Adrenal gland (tissue), 12 donors: Measurements from ENCODE around the gene FDXACB1. TPM values are rescaled to one million over a fixed set of nuclear protein-coding genes. Genes with fewer than 3 reads are reported as not detected.

ENCODE experiments used
- DNase-seq, 7 donors: peaks; one replicate each; pipeline ENCODE4 v3.0.0-alpha.2; 2019 to 2020
- H3K27ac ChIP-seq, 5 donors: fragments of 200-600 bp; sonication (generic) in 4 of 5; 1 replicate in 3 of 5; 2 replicates in 2 of 5; pipeline versions ENCODE4 v1.5.1 to v1.8.0; 2016 to 2020; ENCODE audit warnings: mild to moderate bottlenecking in 1 of 5
- H3K27me3 ChIP-seq: fragments of 200-600 bp; 2 replicates; pipeline ENCODE4 v1.8.0; 2021
- H3K36me3 ChIP-seq, 2 donors: fragments of 200-600 bp; replicated peaks in 1 of 2; 1 replicate in 1 of 2; 2 replicates in 1 of 2; pipeline versions ENCODE4 v1.5.1 to v1.8.0; 2018 to 2022
- H3K4me1 ChIP-seq, 2 donors: fragments of 200-600 bp; replicated peaks in 1 of 2; 1 replicate in 1 of 2; 2 replicates in 1 of 2; pipeline versions ENCODE4 v1.5.1 to v1.8.0; 2018 to 2021
- H3K4me3 ChIP-seq, 4 donors: fragments of 200-600 bp; sonication (generic) in 3 of 4; one replicate each; pipeline ENCODE4 v1.5.1; 2016 to 2018
- H3K9me3 ChIP-seq, 3 donors: fragments of 200-600 bp; sonication (generic) in 1 of 3; replicated peaks in 1 of 3; 1 replicate in 2 of 3; 2 replicates in 1 of 3; pipeline versions ENCODE4 v1.5.1 to v1.8.0; 2016 to 2021
- CTCF ChIP-seq, 6 experiments: fragments of 450-650 bp in 4 of 6; fragments of 200-600 bp in 2 of 6; sonication (generic) in 1 of 6; IDR thresholded peaks; 1 replicate in 5 of 6; 2 replicates in 1 of 6; pipeline versions ENCODE4 v1.5.1 to v1.8.0; 2016 to 2021; ENCODE audit warnings: antibody characterized with exemption in 6 of 6, mild to moderate bottlenecking in 2 of 6, moderate library complexity in 1 of 6
- POLR2A ChIP-seq, 2 donors: fragments of 450-650 bp; IDR thresholded peaks; one replicate each; pipeline ENCODE4 v1.6.1; 2017; ENCODE audit warnings: antibody characterized with exemption in 2 of 2, mild to moderate bottlenecking in 2 of 2, moderate library complexity in 1 of 2
- WGBS, 4 donors: extraction: QIAGEN DNeasy Blood & Tissue Kit in 2 of 4; methylation state at CpG; one replicate each; pipeline versions ENCODE4 v1.1.5 to v1.1.7; 2013 to 2017; 5-methylcytosine and 5-hydroxymethylcytosine counted together
- intact Hi-C, 2 donors: fragments of 100-400 bp; cut with DNase I; formaldehyde crosslinking; loops; one replicate each; pipeline versions ENCODE4 v1.14.1 to v1.15.0; 2022 to 2023
- polyA plus RNA-seq, 3 donors: library from polyadenylated mRNA; stranded (reverse); fragments of 200-250 nt in 2 of 3; fragments of 350-450 nt in 1 of 3; fragmentation: Illumina TruSeq in 1 of 3; extraction: RNeasy Lipid Tissue Mini Kit (QIAGEN cat#74804) in 1 of 3; gene quantifications; one replicate each; pipeline ENCODE4 v1.2.3, GENCODE V29; 2013 to 2014
- total RNA-seq, 9 donors: library from RNA; depleted of rRNA in 4 of 9; stranded (reverse); fragments of >200 nt in 4 of 9; fragments of 120-200 nt in 1 of 9; fragmentation: NEBNext Ultra II Directional in 1 of 9; extraction: Animal tissue kit (Norgen Biotek cat#: 25700) in 1 of 9; gene quantifications; one replicate each; pipeline versions ENCODE4 v1.1.0 to v1.2.4, GENCODE V29; 2013 to 2023
- donor health status: healthy with polysubstance abuse.
- donor health status: Bipolar disorder and iron deficiency.
- donor health status: DM: yes; HTN: yes; CAD: no.
- donor health status: DM: no; HTN: no; CAD: no.
- donor health status: DM: no; HTN: no; CAD: no.
- donor health status: DM: yes; HTN: yes; CAD: no.

The FDXACB1 gene
- total and polyA plus RNA-seq, 12 donors, result 2.3 to 6.3 (median 3.7) TPM

- intact Hi-C loops, result no loop called here
- TF ChIP-seq CTCF (IDR thresholded peaks at IDR 0.05), result no peak
- TF ChIP-seq POLR2A (IDR thresholded peaks at IDR 0.05), result no peak
- H3K27ac ChIP-seq, result no peak overlapping the region
Observed at GRCh38 chr11:111908639-111909305, 29.8 kb upstream of the FDXACB1 start.

GRCh38 chr11:111906680-111907079 lies 27.7 kb upstream of the FDXACB1 start:
- intact Hi-C loops, result no loop called here
- H3K36me3 ChIP-seq, result no peaks in the 10 kb centered on the region
- WGBS, 4 donors, result 80 to 86% (median 85%) methylated on average over 1 of the region's 1 CpG
- H3K27me3 ChIP-seq, result no peaks in the 10 kb centered on the region
- TF ChIP-seq POLR2A (IDR thresholded peaks at IDR 0.05) (no peak), CTCF (IDR thresholded peaks at IDR 0.05) (no peak)
- H3K9me3 ChIP-seq, result no peaks in the 10 kb centered on the region
- H3K27ac ChIP-seq, result no peak overlapping the region
- peaks cover 9 to 17% of the 10 kb centered on the region in 2 donors for H3K4me1 ChIP-seq
- DNase-seq, result no peak
- H3K4me3 ChIP-seq, result no peak overlapping the region

More at GRCh38 chr11:111908639-111909305, 29.8 kb upstream of the FDXACB1 start:
- Histone ChIP-seq H3K36me3 (no peaks in the 10 kb centered on the region), H3K4me3 (no peak overlapping the region), H3K9me3 (no peaks in the 10 kb centered on the region), H3K4me1 (peaks cover 17 to 26% of the 10 kb centered on the region in 2 donors), H3K27me3 (no peaks in the 10 kb centered on the region)
- 84 to 89% (median 86%) methylated on average over 5 of the region's 5 CpGs for WGBS, 4 donors
- no peak for DNase-seq

GRCh38 chr11:111905411-111905810 lies 26.4 kb upstream of the FDXACB1 start:
- H3K4me3 ChIP-seq, result no peak overlapping the region
- H3K27ac ChIP-seq, result no peak overlapping the region
- DNase-seq, result no peak
- intact Hi-C loops, result no loop called here
- H3K36me3 ChIP-seq, result no peaks in the 10 kb centered on the region
- H3K9me3 ChIP-seq, result no peaks in the 10 kb centered on the region
- WGBS, 4 donors, result 59 to 75% (median 66%) methylated on average over 2 of the region's 2 CpGs
- peaks cover 0 to 4% of the 10 kb centered on the region in 2 donors for H3K4me1 ChIP-seq
- TF ChIP-seq CTCF (IDR thresholded peaks at IDR 0.05), result no peak
- TF ChIP-seq POLR2A (IDR thresholded peaks at IDR 0.05), result no peak
- no peaks in the 10 kb centered on the region for H3K27me3 ChIP-seq

- no peak for DNase-seq
- no peak overlapping the region for H3K27ac ChIP-seq
- H3K36me3 ChIP-seq, result no peaks in the 10 kb centered on the region
- 77 to 89% (median 83%) methylated on average over 2 of the region's 2 CpGs for WGBS, 4 donors
- TF ChIP-seq CTCF (IDR thresholded peaks at IDR 0.05) (no peak), POLR2A (IDR thresholded peaks at IDR 0.05) (no peak)
- peaks cover 0 to 1% (median 0%) of the 10 kb centered on the region in 3 donors for H3K9me3 ChIP-seq
- no peaks in the 10 kb centered on the region for H3K27me3 ChIP-seq
- H3K4me1 ChIP-seq, result no peaks in the 10 kb centered on the region
- intact Hi-C loops, result no loop called here
- H3K4me3 ChIP-seq, result no peak overlapping the region
Observed at GRCh38 chr11:111886844-111887243, 7.9 kb upstream of the FDXACB1 start.
